Measurements from ENCODE around the gene AQP11.
"Not testable (repeated sequence)": the region's sequence is repeated elsewhere in the genome, so short reads cannot be mapped to it uniquely, and the experiment has no call there.

AQP11 gene

GRCh38 chr11:77630157-77630710, 40.5 kb downstream of the AQP11 start:
- no peak overlapping the region for H3K9ac ChIP-seq (ENCODE audit: low read depth in 1 of 2, low read length in 2 of 2)
- H3K27me3 ChIP-seq (ENCODE audit: control insufficient read depth in 2 of 2, insufficient read depth in 2 of 2, low read length in 2 of 2): no peaks in the 10 kb centered on the region
- peaks cover 4 to 9% of the 10 kb centered on the region in 2 donors for H3K36me3 ChIP-seq (ENCODE audit: control insufficient read depth in 2 of 2, insufficient read depth in 2 of 2, low read length in 2 of 2)
- no peak overlapping the region for H3K27ac ChIP-seq (ENCODE audit: low read depth in 2 of 2, low read length in 2 of 2)
- H3K9me3 ChIP-seq (ENCODE audit: control insufficient read depth in 2 of 2, low read length in 2 of 2): no peaks in the 10 kb centered on the region
- H3K4me3 ChIP-seq (ENCODE audit: low read length in 2 of 2): no peak overlapping the region
- H3K4me1 ChIP-seq (ENCODE audit: control insufficient read depth in 2 of 2, insufficient read depth in 2 of 2, low read length in 2 of 2): peaks cover 0 to 2% of the 10 kb centered on the region in 2 donors

GRCh38 chr11:77633926-77634325, 44.2 kb downstream of the AQP11 start:
- H3K9me3 ChIP-seq (ENCODE audit: control insufficient read depth in 2 of 2, low read length in 2 of 2); H3K9ac ChIP-seq (ENCODE audit: low read depth in 1 of 2, low read length in 2 of 2); H3K4me3 ChIP-seq (ENCODE audit: low read length in 2 of 2); H3K27me3 ChIP-seq (ENCODE audit: control insufficient read depth in 2 of 2, insufficient read depth in 2 of 2, low read length in 2 of 2); H3K27ac ChIP-seq (ENCODE audit: low read depth in 2 of 2, low read length in 2 of 2); H3K36me3 ChIP-seq (ENCODE audit: control insufficient read depth in 2 of 2, insufficient read depth in 2 of 2, low read length in 2 of 2): not testable (repeated sequence)
- H3K4me1 ChIP-seq (ENCODE audit: control insufficient read depth in 2 of 2, insufficient read depth in 2 of 2, low read length in 2 of 2): peaks cover 10 to 13% of the 10 kb centered on the region in 2 donors

- peaks cover 10 to 13% of the 10 kb centered on the region in 2 donors for H3K4me1 ChIP-seq (ENCODE audit: control insufficient read depth in 2 of 2, insufficient read depth in 2 of 2, low read length in 2 of 2)
- no peaks in the 10 kb centered on the region for H3K36me3 ChIP-seq (ENCODE audit: control insufficient read depth in 2 of 2, insufficient read depth in 2 of 2, low read length in 2 of 2)
- peak overlapping the region; percentile 83 to 84 for H3K9ac ChIP-seq (ENCODE audit: low read depth in 1 of 2, low read length in 2 of 2)
- H3K27me3 ChIP-seq (ENCODE audit: control insufficient read depth in 2 of 2, insufficient read depth in 2 of 2, low read length in 2 of 2): no peaks in the 10 kb centered on the region
- H3K9me3 ChIP-seq (ENCODE audit: control insufficient read depth in 2 of 2, low read length in 2 of 2): no peaks in the 10 kb centered on the region
- H3K4me3 ChIP-seq (ENCODE audit: low read length in 2 of 2): peak overlapping the region; percentile 90 to 93
- H3K27ac ChIP-seq (ENCODE audit: low read depth in 2 of 2, low read length in 2 of 2): no peak overlapping the region
Observed at GRCh38 chr11:77636731-77637344, 47.1 kb downstream of the AQP11 start.

GRCh38 chr11:77637345-77638165, 47.8 kb downstream of the AQP11 start, which contains the start of gene CLNS1A:
TSS of gene CLNS1A (minus strand) at chr11:77637794. CDS start at chr11:77637714, 80 bp downstream.
- peaks cover 10 to 13% of the 10 kb centered on the region in 2 donors for H3K4me1 ChIP-seq (ENCODE audit: control insufficient read depth in 2 of 2, insufficient read depth in 2 of 2, low read length in 2 of 2)
- peak within 1 kb of the TSS; percentile 80 to 85 for H3K27ac ChIP-seq (ENCODE audit: low read depth in 2 of 2, low read length in 2 of 2)
- no peaks in the 10 kb centered on the region for H3K36me3 ChIP-seq (ENCODE audit: control insufficient read depth in 2 of 2, insufficient read depth in 2 of 2, low read length in 2 of 2)
- H3K9me3 ChIP-seq (ENCODE audit: control insufficient read depth in 2 of 2, low read length in 2 of 2): no peaks in the 10 kb centered on the region
- H3K4me3 ChIP-seq (ENCODE audit: low read length in 2 of 2): peak within 1 kb of the TSS; percentile 90 to 93
- no peaks in the 10 kb centered on the region for H3K27me3 ChIP-seq (ENCODE audit: control insufficient read depth in 2 of 2, insufficient read depth in 2 of 2, low read length in 2 of 2)
- peak within 1 kb of the TSS; percentile 83 to 84 for H3K9ac ChIP-seq (ENCODE audit: low read depth in 1 of 2, low read length in 2 of 2)

- H3K4me1 ChIP-seq (ENCODE audit: control insufficient read depth in 2 of 2, insufficient read depth in 2 of 2, low read length in 2 of 2): peaks cover 0 to 3% of the 10 kb centered on the region in 2 donors
- H3K27ac ChIP-seq (ENCODE audit: low read depth in 2 of 2, low read length in 2 of 2): no peak overlapping the region
- no peak overlapping the region for H3K9ac ChIP-seq (ENCODE audit: low read depth in 1 of 2, low read length in 2 of 2)
- H3K4me3 ChIP-seq (ENCODE audit: low read length in 2 of 2): no peak overlapping the region
- H3K27me3 ChIP-seq (ENCODE audit: control insufficient read depth in 2 of 2, insufficient read depth in 2 of 2, low read length in 2 of 2): no peaks in the 10 kb centered on the region
- no peaks in the 10 kb centered on the region for H3K36me3 ChIP-seq (ENCODE audit: control insufficient read depth in 2 of 2, insufficient read depth in 2 of 2, low read length in 2 of 2)
- no peaks in the 10 kb centered on the region for H3K9me3 ChIP-seq (ENCODE audit: control insufficient read depth in 2 of 2, low read length in 2 of 2)
Observed at GRCh38 chr11:77642228-77642627, 52.5 kb downstream of the AQP11 start.

GRCh38 chr11:77644887-77645286, 55.1 kb downstream of the AQP11 start:
- Histone ChIP-seq H3K27me3 (ENCODE audit: control insufficient read depth in 2 of 2, insufficient read depth in 2 of 2, low read length in 2 of 2) (no peaks in the 10 kb centered on the region), H3K9ac (ENCODE audit: low read depth in 1 of 2, low read length in 2 of 2) (no peak overlapping the region), H3K9me3 (ENCODE audit: control insufficient read depth in 2 of 2, low read length in 2 of 2) (no peaks in the 10 kb centered on the region), H3K36me3 (ENCODE audit: control insufficient read depth in 2 of 2, insufficient read depth in 2 of 2, low read length in 2 of 2) (no peaks in the 10 kb centered on the region), H3K4me1 (ENCODE audit: control insufficient read depth in 2 of 2, insufficient read depth in 2 of 2, low read length in 2 of 2) (no peaks in the 10 kb centered on the region), H3K4me3 (ENCODE audit: low read length in 2 of 2) (no peak overlapping the region), H3K27ac (ENCODE audit: low read depth in 2 of 2, low read length in 2 of 2) (no peak overlapping the region)

GRCh38 chr11:77647654-77648305, 58.0 kb downstream of the AQP11 start:
- Histone ChIP-seq H3K4me3 (ENCODE audit: low read length in 2 of 2) (no peak overlapping the region), H3K27ac (ENCODE audit: low read depth in 2 of 2, low read length in 2 of 2) (no peak overlapping the region), H3K4me1 (ENCODE audit: control insufficient read depth in 2 of 2, insufficient read depth in 2 of 2, low read length in 2 of 2) (no peaks in the 10 kb centered on the region), H3K36me3 (ENCODE audit: control insufficient read depth in 2 of 2, insufficient read depth in 2 of 2, low read length in 2 of 2) (no peaks in the 10 kb centered on the region), H3K9me3 (ENCODE audit: control insufficient read depth in 2 of 2, low read length in 2 of 2) (no peaks in the 10 kb centered on the region), H3K27me3 (ENCODE audit: control insufficient read depth in 2 of 2, insufficient read depth in 2 of 2, low read length in 2 of 2) (no peaks in the 10 kb centered on the region), H3K9ac (ENCODE audit: low read depth in 1 of 2, low read length in 2 of 2) (no peak overlapping the region)

- Histone ChIP-seq H3K4me1 (ENCODE audit: control insufficient read depth in 2 of 2, insufficient read depth in 2 of 2, low read length in 2 of 2) (no peaks in the 10 kb centered on the region), H3K4me3 (ENCODE audit: low read length in 2 of 2) (no peak overlapping the region), H3K27ac (ENCODE audit: low read depth in 2 of 2, low read length in 2 of 2) (no peak overlapping the region)
Observed at GRCh38 chr11:77650123-77650522, 60.4 kb downstream of the AQP11 start.

GRCh38 chr11:77654770-77655434, 65.1 kb downstream of the AQP11 start:
- Histone ChIP-seq H3K27me3 (ENCODE audit: control insufficient read depth in 2 of 2, insufficient read depth in 2 of 2, low read length in 2 of 2) (no peaks in the 10 kb centered on the region), H3K27ac (ENCODE audit: low read depth in 2 of 2, low read length in 2 of 2) (no peak overlapping the region), H3K9ac (ENCODE audit: low read depth in 1 of 2, low read length in 2 of 2) (no peak overlapping the region), H3K4me1 (ENCODE audit: control insufficient read depth in 2 of 2, insufficient read depth in 2 of 2, low read length in 2 of 2) (no peaks in the 10 kb centered on the region), H3K9me3 (ENCODE audit: control insufficient read depth in 2 of 2, low read length in 2 of 2) (no peaks in the 10 kb centered on the region), H3K36me3 (ENCODE audit: control insufficient read depth in 2 of 2, insufficient read depth in 2 of 2, low read length in 2 of 2) (no peaks in the 10 kb centered on the region), H3K4me3 (ENCODE audit: low read length in 2 of 2) (no peak overlapping the region)

More at GRCh38 chr11:77650123-77650522, 60.4 kb downstream of the AQP11 start:
- H3K27me3 ChIP-seq (ENCODE audit: control insufficient read depth in 2 of 2, insufficient read depth in 2 of 2, low read length in 2 of 2): no peaks in the 10 kb centered on the region
- H3K9ac ChIP-seq (ENCODE audit: low read depth in 1 of 2, low read length in 2 of 2): no peak overlapping the region
- no peaks in the 10 kb centered on the region for H3K36me3 ChIP-seq (ENCODE audit: control insufficient read depth in 2 of 2, insufficient read depth in 2 of 2, low read length in 2 of 2)
- no peaks in the 10 kb centered on the region for H3K9me3 ChIP-seq (ENCODE audit: control insufficient read depth in 2 of 2, low read length in 2 of 2)

All from mucosa of rectum (tissue), 2 donors.